IPS-18a (cell line): ENCODE results near the gene CUBN.

Experiments used
- H3K27ac ChIP-seq: one replicate; pipeline ENCODE4 v1.5.1; 2013; ENCODE audit warnings: low read length
- H3K27me3 ChIP-seq: one replicate; pipeline ENCODE4 v1.6.1; 2013; ENCODE audit warnings: mild to moderate bottlenecking, low read length; ENCODE audit not compliant: control insufficient read depth, insufficient read depth
- H3K36me3 ChIP-seq: one replicate; pipeline ENCODE4 v1.6.1; 2013; ENCODE audit warnings: low read depth, low read length; ENCODE audit not compliant: control insufficient read depth
- H3K4me1 ChIP-seq: one replicate; pipeline ENCODE4 v1.6.1; 2013; ENCODE audit warnings: low read depth, low read length; ENCODE audit not compliant: control insufficient read depth
- H3K4me3 ChIP-seq: one replicate; pipeline ENCODE4 v1.5.1; 2013; ENCODE audit warnings: low read length
- H3K9ac ChIP-seq: one replicate; pipeline ENCODE4 v1.6.1; 2013; ENCODE audit warnings: mild to moderate bottlenecking, low read length, moderate library complexity
- H3K9me3 ChIP-seq: one replicate; pipeline ENCODE4 v1.6.1; 2013; ENCODE audit warnings: low read depth, low read length; ENCODE audit not compliant: control insufficient read depth

Gene CUBN

DNA sequence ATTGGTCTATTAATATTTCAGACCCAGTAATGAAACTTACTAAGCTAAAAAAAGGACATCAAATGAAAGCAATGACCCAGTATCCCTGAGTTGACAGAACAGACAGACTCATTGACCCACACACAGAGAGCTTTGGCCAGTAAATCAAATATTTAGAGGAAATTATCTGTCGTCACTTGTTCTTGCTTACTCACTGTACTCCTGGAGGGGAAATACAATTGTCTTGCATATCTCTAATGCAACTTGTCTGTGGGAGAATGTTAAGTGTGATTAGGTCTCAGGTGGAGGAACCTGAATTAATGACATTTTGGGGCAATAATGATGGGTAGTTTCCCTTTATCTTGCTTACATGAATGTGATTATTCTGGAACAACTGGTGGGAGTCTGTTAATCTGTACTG is 80.4 kb downstream of the CUBN start:
- Histone ChIP-seq H3K36me3 (no peaks in the 10 kb centered on the region), H3K27me3 (no peaks in the 10 kb centered on the region), H3K4me1 (no peaks in the 10 kb centered on the region), H3K27ac (no peak overlapping the region), H3K9me3 (no peaks in the 10 kb centered on the region), H3K9ac (no peak overlapping the region), H3K4me3 (no peak overlapping the region)

GRCh38 chr10:17047908-17048307 is 81.7 kb downstream of the CUBN start:
- no peak overlapping the region for H3K4me3 ChIP-seq
- no peaks in the 10 kb centered on the region for H3K27me3 ChIP-seq
- H3K27ac ChIP-seq, result no peak overlapping the region
- no peaks in the 10 kb centered on the region for H3K36me3 ChIP-seq
- H3K9me3 ChIP-seq, result no peaks in the 10 kb centered on the region
- no peak overlapping the region for H3K9ac ChIP-seq
- no peaks in the 10 kb centered on the region for H3K4me1 ChIP-seq

DNA sequence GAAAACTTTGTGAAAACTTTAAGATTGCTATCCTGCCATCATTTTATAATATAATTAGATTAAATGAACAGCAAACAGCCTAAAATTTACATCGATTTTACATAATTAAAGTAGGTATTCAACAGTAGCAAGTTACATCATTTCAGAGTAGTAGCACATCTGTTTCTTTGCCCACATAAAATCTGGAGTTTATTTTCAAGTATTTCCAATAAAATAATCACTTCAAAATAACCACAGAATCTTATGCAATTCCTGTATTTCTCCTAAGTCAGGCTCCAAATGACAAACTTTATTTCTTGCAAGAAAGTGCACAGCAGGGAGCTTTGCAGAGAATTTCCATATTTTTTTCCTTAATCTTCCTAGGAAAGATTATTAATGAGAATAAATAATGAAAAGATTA is 82.6 kb downstream of the CUBN start:
- no peak overlapping the region for H3K4me3 ChIP-seq
- no peaks in the 10 kb centered on the region for H3K27me3 ChIP-seq
- no peaks in the 10 kb centered on the region for H3K36me3 ChIP-seq
- no peak overlapping the region for H3K27ac ChIP-seq
- no peaks in the 10 kb centered on the region for H3K9me3 ChIP-seq
- H3K4me1 ChIP-seq, result no peaks in the 10 kb centered on the region
- no peak overlapping the region for H3K9ac ChIP-seq

DNA sequence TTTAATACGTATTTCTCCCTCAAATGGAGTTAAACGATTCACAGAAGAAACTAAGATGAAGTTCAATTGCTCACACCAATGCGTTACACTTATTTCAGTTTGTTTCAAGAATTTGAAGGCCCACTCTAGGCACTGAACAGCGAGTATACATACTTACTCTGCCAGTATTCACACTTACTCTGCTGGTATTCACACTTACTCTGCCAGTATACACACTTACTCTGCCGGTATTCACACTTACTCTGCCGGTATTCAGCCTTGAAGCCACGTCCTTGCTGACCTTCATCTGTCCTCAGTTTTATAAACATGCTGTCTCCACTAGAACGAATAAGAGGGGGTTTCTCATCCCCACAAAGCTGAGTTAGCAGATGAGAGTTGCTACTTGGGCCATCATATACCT is 86.0 kb downstream of the CUBN start:
- Histone ChIP-seq H3K4me3 (no peak overlapping the region), H3K27me3 (no peaks in the 10 kb centered on the region), H3K4me1 (no peaks in the 10 kb centered on the region), H3K9me3 (no peaks in the 10 kb centered on the region), H3K36me3 (no peaks in the 10 kb centered on the region), H3K27ac (no peak overlapping the region), H3K9ac (no peak overlapping the region)

DNA sequence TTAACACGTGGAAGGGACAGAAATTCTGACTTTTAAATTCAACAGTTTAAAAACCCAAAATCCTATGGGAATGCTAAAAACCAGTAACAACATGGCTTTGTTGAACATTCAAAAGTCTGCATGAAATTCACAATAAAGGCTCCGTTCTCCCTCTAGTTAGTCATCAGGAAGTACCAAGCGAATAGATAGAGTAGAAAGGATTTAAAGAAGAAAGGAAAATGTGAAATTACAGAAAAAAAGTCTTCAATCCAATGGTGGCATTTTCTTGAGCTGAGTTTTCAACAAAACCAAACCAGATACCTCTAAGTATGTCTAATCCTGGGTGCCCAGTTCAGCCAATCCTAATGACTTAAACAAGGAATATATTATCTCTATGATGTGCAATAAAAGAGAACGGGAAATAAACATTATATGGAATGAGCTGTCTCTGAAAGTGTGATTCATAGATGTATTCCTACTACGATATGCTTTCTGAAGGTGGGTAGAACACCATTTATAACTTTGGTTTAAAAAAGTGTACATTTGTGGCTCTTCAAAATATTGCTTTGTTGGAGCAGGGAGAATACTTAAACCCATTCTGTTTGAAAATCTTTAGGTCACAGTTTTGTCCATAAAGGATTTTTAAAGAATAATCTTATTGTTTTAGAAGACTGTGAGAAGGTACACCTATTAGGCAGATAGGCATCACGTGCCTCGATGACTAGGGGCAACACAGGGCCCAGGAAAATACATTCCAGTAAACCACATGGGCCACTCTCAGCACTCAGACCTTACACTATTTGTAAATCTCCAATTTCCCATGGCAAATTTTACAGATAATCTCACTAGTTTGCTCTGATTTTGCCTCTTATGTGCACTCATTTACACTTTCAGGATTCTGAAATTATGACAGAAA is 87.7 kb downstream of the CUBN start:
- Histone ChIP-seq H3K36me3 (no peaks in the 10 kb centered on the region), H3K9ac (no peak overlapping the region), H3K4me1 (no peaks in the 10 kb centered on the region), H3K9me3 (no peaks in the 10 kb centered on the region), H3K27ac (no peak overlapping the region), H3K4me3 (no peak overlapping the region), H3K27me3 (no peaks in the 10 kb centered on the region)

DNA sequence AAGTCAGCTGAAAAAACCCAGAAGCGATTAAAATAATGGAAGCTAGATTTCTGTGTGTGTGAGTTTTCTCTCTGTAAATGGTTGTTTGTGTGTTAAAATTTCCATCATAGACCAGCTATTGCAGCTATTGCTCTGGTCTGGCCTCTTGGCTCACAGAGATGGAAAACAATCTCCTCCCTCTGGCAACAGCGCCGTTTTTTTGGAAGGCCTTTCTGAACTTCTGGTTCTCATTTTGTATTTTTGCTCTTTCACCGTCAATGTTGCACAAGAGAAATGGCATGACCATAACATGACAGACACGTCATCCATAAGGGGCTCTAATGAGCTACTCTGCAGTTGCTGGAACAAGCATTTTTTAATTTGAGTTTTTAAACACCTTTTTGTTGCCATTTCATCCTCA is 91.0 kb downstream of the CUBN start:
- Histone ChIP-seq H3K36me3 (no peaks in the 10 kb centered on the region), H3K9ac (no peak overlapping the region), H3K9me3 (no peaks in the 10 kb centered on the region), H3K4me1 (no peaks in the 10 kb centered on the region), H3K27me3 (no peaks in the 10 kb centered on the region), H3K27ac (no peak overlapping the region), H3K4me3 (no peak overlapping the region)

- Histone ChIP-seq H3K9ac (no peak overlapping the region), H3K4me1 (no peaks in the 10 kb centered on the region), H3K36me3 (no peaks in the 10 kb centered on the region), H3K27ac (no peak overlapping the region), H3K27me3 (no peaks in the 10 kb centered on the region), H3K9me3 (no peaks in the 10 kb centered on the region), H3K4me3 (no peak overlapping the region)
Observed at GRCh38 chr10:17037910-17038309, 91.7 kb downstream of the CUBN start.

GRCh38 chr10:17035446-17035845 is 94.2 kb downstream of the CUBN start:
- H3K4me1 ChIP-seq, result no peaks in the 10 kb centered on the region
- no peaks in the 10 kb centered on the region for H3K27me3 ChIP-seq
- H3K27ac ChIP-seq, result no peak overlapping the region
- no peaks in the 10 kb centered on the region for H3K9me3 ChIP-seq
- no peaks in the 10 kb centered on the region for H3K36me3 ChIP-seq
- no peak overlapping the region for H3K4me3 ChIP-seq
- H3K9ac ChIP-seq, result no peak overlapping the region

- Histone ChIP-seq H3K4me3 (no peak overlapping the region), H3K9ac (no peak overlapping the region), H3K36me3 (no peaks in the 10 kb centered on the region), H3K27ac (no peak overlapping the region), H3K4me1 (peaks cover 6% of the 10 kb centered on the region), H3K27me3 (no peaks in the 10 kb centered on the region), H3K9me3 (no peaks in the 10 kb centered on the region)
Observed at GRCh38 chr10:17033529-17034260, 95.9 kb downstream of the CUBN start.

- H3K4me1 ChIP-seq, result peaks cover 6% of the 10 kb centered on the region
- no peak overlapping the region for H3K4me3 ChIP-seq
Observed at GRCh38 chr10:17031637-17032635, 97.7 kb downstream of the CUBN start.

DNA sequence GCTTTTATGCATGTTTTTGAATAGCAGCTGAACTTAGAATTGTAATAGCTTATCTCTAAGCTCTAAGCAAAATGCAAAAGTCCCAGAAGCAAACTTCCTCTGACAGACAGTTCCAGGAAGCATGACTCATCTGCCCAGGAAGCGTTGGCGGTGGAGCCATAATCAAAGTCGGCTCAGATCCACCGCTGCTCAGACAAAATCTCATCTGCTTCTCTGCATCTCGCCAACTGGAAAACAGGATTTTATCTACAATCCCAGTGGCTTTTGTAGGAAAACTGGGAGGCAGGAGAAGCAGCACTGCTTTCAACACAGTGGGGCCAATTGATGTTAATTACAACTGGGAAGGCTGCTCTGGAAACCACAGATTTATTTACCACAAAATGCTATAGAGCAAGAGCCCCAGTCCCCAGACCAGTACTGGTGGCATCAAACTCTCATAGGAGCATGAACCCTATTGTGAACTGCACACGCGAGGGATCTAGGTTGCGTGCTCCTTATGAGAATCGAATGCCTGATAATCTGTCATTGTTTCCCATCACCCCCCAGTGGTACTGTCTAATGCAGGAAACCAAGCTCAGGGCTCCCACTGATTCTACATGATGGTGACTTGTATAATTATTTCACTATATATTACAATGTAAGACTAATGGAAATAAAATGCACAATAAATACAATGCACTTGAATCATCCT is 99.9 kb downstream of the CUBN start:
- no peak overlapping the region for H3K27ac ChIP-seq

More at GRCh38 chr10:17031637-17032635, 97.7 kb downstream of the CUBN start:
- H3K9ac ChIP-seq, result no peak overlapping the region
- no peak overlapping the region for H3K27ac ChIP-seq
- no peaks in the 10 kb centered on the region for H3K27me3 ChIP-seq
- H3K9me3 ChIP-seq, result no peaks in the 10 kb centered on the region
- no peaks in the 10 kb centered on the region for H3K36me3 ChIP-seq

More for the DNA sequence above, 99.9 kb downstream of the CUBN start:
- peaks cover 6% of the 10 kb centered on the region for H3K4me1 ChIP-seq
- H3K9me3 ChIP-seq, result no peaks in the 10 kb centered on the region
- H3K9ac ChIP-seq, result no peak overlapping the region
- no peaks in the 10 kb centered on the region for H3K36me3 ChIP-seq
- no peak overlapping the region for H3K4me3 ChIP-seq
- no peaks in the 10 kb centered on the region for H3K27me3 ChIP-seq
